Neuronal stem cell (in vitro differentiated cells): ENCODE measurements around the gene JPT1.

Source experiments
- DNase-seq: peaks from one replicate; pipeline ENCODE4 v3.0.0-alpha.2; 2013; ENCODE audit warnings: low spot score
- H2AFZ ChIP-seq: one replicate; pipeline ENCODE4 v1.6.1; 2013; ENCODE audit warnings: mild to moderate bottlenecking, low read length, inconsistent platforms
- H2AK5ac ChIP-seq: 2 replicates; pipeline ENCODE4 v1.6.1; 2013; ENCODE audit warnings: low read depth, mild to moderate bottlenecking, inconsistent platforms, low read length, moderate library complexity, mixed read lengths
- H2BK120ac ChIP-seq: 2 replicates; pipeline ENCODE4 v1.6.1; 2013; ENCODE audit warnings: low read depth, mild to moderate bottlenecking, inconsistent platforms, low read length, moderate library complexity, mixed read lengths
- H2BK12ac ChIP-seq: one replicate; pipeline ENCODE4 v1.6.1; 2013; ENCODE audit warnings: low read length, inconsistent platforms
- H2BK15ac ChIP-seq: 2 replicates; pipeline ENCODE4 v1.6.1; 2013; ENCODE audit warnings: mild to moderate bottlenecking, low read length, inconsistent platforms, mixed read lengths
- H2BK5ac ChIP-seq: one replicate; pipeline ENCODE4 v1.6.1; 2013; ENCODE audit warnings: inconsistent platforms, mild to moderate bottlenecking, low read length, moderate library complexity
- H3K14ac ChIP-seq: one replicate; pipeline ENCODE4 v1.6.1; 2013; ENCODE audit warnings: low read length, inconsistent platforms
- H3K18ac ChIP-seq: 2 replicates; pipeline ENCODE4 v1.6.1; 2013; ENCODE audit warnings: low read length, inconsistent platforms
- H3K23ac ChIP-seq: 2 replicates; pipeline ENCODE4 v1.6.1; 2013; ENCODE audit warnings: low read depth, mild to moderate bottlenecking, mixed read lengths, low read length, inconsistent platforms; ENCODE audit not compliant: poor library complexity
- H3K27ac ChIP-seq: replicated peaks from 3 replicates; pipeline ENCODE4 v1.5.1; 2013; ENCODE audit warnings: low read length, inconsistent platforms
- H3K27me3 ChIP-seq, 3 experiments: 2 replicates each; pipeline ENCODE4 v1.6.1; 2013; ENCODE audit warnings: low read length in 3 of 3, mild to moderate bottlenecking in 2 of 3, inconsistent platforms in 1 of 3, low read depth in 1 of 3, mixed read lengths in 1 of 3, moderate library complexity in 1 of 3; ENCODE audit not compliant: control insufficient read depth in 3 of 3, insufficient read depth in 3 of 3
- H3K36me3 ChIP-seq, 2 donors: replicated peaks in 1 of 2; 2 replicates each; pipeline ENCODE4 v1.6.1; 2013; ENCODE audit warnings: low read length in 2 of 2; ENCODE audit not compliant: control insufficient read depth in 2 of 2, insufficient read depth in 2 of 2
- H3K4ac ChIP-seq: 2 replicates; pipeline ENCODE4 v1.6.1; 2013; ENCODE audit warnings: inconsistent platforms, mild to moderate bottlenecking, low read length, moderate library complexity
- H3K4me1 ChIP-seq, 2 donors: 1 replicate in 1 of 2; 2 replicates in 1 of 2; pipeline ENCODE4 v1.6.1; 2013; ENCODE audit warnings: low read length in 2 of 2, low read depth in 1 of 2; ENCODE audit not compliant: control insufficient read depth in 2 of 2, insufficient read depth in 1 of 2
- H3K4me2 ChIP-seq: one replicate; pipeline ENCODE4 v1.6.1; 2013; ENCODE audit warnings: mild to moderate bottlenecking, low read length, inconsistent platforms; ENCODE audit not compliant: insufficient read depth, poor library complexity, severe bottlenecking
- H3K4me3 ChIP-seq, 2 donors: 2 replicates each; pipeline ENCODE4 v1.5.1; 2013; ENCODE audit warnings: low read length in 2 of 2, mild to moderate bottlenecking in 2 of 2, inconsistent platforms in 1 of 2, moderate library complexity in 1 of 2
- H3K79me1 ChIP-seq: one replicate; pipeline ENCODE4 v1.6.1; 2013; ENCODE audit warnings: low read depth, mild to moderate bottlenecking, inconsistent platforms, low read length, moderate library complexity
- H3K9ac ChIP-seq: one replicate; pipeline ENCODE4 v1.6.1; 2013; ENCODE audit warnings: mild to moderate bottlenecking, low read depth, low read length, inconsistent platforms; ENCODE audit not compliant: poor library complexity
- H3K9me3 ChIP-seq, 2 donors: replicated peaks in 1 of 2; 2 replicates each; pipeline versions ENCODE3 to v1.6.1; 2013; ENCODE audit warnings: low read length in 2 of 2, mild to moderate bottlenecking in 2 of 2, inconsistent platforms in 1 of 2, low read depth in 1 of 2, mixed read lengths in 1 of 2, moderate library complexity in 1 of 2; ENCODE audit not compliant: control insufficient read depth in 2 of 2, insufficient read depth in 1 of 2
- H4K8ac ChIP-seq: one replicate; pipeline ENCODE4 v1.6.1; 2013; ENCODE audit warnings: low read depth, mild to moderate bottlenecking, inconsistent platforms, low read length, moderate library complexity
- H4K91ac ChIP-seq: one replicate; pipeline ENCODE4 v1.6.1; 2013; ENCODE audit warnings: low read length, low read depth, mild to moderate bottlenecking, inconsistent platforms; ENCODE audit not compliant: poor library complexity
- WGBS, 2 donors: extraction: QIAGEN DNeasy Blood & Tissue Kit; methylation state at CpG; one replicate each; pipeline ENCODE4 v1.1.7; 2013; ENCODE audit warnings: missing lambda C conversion rate in 2 of 2, mixed read lengths in 1 of 2; ENCODE audit not compliant: insufficient read length in 2 of 2, insufficient replicate concordance in 1 of 2; ENCODE audit errors: extremely low coverage in 2 of 2; 5-methylcytosine and 5-hydroxymethylcytosine counted together

The JPT1 gene

GRCh38 chr17:75188614-75189013 lies 34.3 kb upstream of the JPT1 start:
- H3K9me3 ChIP-seq = peaks cover 0 to 2% of the 10 kb centered on the region in 2 donors
- no peak for DNase-seq
- no peaks in the 10 kb centered on the region for H3K4me1 ChIP-seq
- H2AK5ac ChIP-seq = no peak overlapping the region
- no peak overlapping the region for H4K8ac ChIP-seq
- H3K4me2 ChIP-seq = no peak overlapping the region
- H2BK5ac ChIP-seq = no peak overlapping the region
- H3K9ac ChIP-seq = no peak overlapping the region
- no peak overlapping the region for H3K4ac ChIP-seq
- H2BK120ac ChIP-seq = no peak overlapping the region
- H3K27me3 ChIP-seq = no peaks in the 10 kb centered on the region
- no peak overlapping the region for H2AFZ ChIP-seq
- no peak overlapping the region for H2BK15ac ChIP-seq
- no peak overlapping the region for H3K14ac ChIP-seq
- no peak overlapping the region for H3K27ac ChIP-seq
- no peak overlapping the region for H2BK12ac ChIP-seq
- no CpG with 5 or more reads among the region's 6 CpGs for WGBS, 2 donors
- no peaks in the 10 kb centered on the region for H3K36me3 ChIP-seq
- no peaks in the 10 kb centered on the region for H3K79me1 ChIP-seq
- no peak overlapping the region for H4K91ac ChIP-seq
- no peak overlapping the region for H3K23ac ChIP-seq
- H3K4me3 ChIP-seq = no peak overlapping the region
- no peak overlapping the region for H3K18ac ChIP-seq

- Histone ChIP-seq H3K4me1 (peaks cover 3 to 10% of the 10 kb centered on the region in 2 donors), H2BK12ac (no peak overlapping the region), H3K23ac (no peak overlapping the region), H3K27me3 (no peaks in the 10 kb centered on the region), H2BK5ac (no peak overlapping the region), H2AFZ (no peak overlapping the region), H3K4ac (no peak overlapping the region), H3K79me1 (peaks cover 2% of the 10 kb centered on the region), H2BK15ac (no peak overlapping the region), H3K9me3 (peaks cover 0 to 3% of the 10 kb centered on the region in 2 donors), H2BK120ac (no peak overlapping the region), H3K4me3 (no peak overlapping the region), H3K4me2 (no peak overlapping the region), H2AK5ac (no peak overlapping the region), H3K27ac (no peak overlapping the region), H3K14ac (no peak overlapping the region), H3K36me3 (peaks cover 4 to 21% of the 10 kb centered on the region in 2 donors), H4K91ac (no peak overlapping the region), H4K8ac (no peak overlapping the region), H3K18ac (no peak overlapping the region), H3K9ac (no peak overlapping the region)
- no CpG with 5 or more reads among the region's 9 CpGs for WGBS, 2 donors
- DNase-seq = no peak
Measured at GRCh38 chr17:75183999-75184884, 29.9 kb upstream of the JPT1 start.

GRCh38 chr17:75182569-75183436 lies 28.5 kb upstream of the JPT1 start, which contains the start of gene SUMO2:
TSS of gene SUMO2 (minus strand) at chr17:75182959. CDS start at chr17:75182834, 125 bp downstream.
- H4K8ac ChIP-seq = peak within 1 kb of the TSS; percentile 17
- H2BK5ac ChIP-seq = peak within 1 kb of the TSS; percentile 82
- peak within 1 kb of the TSS; percentile 94 for H2AK5ac ChIP-seq
- peaks cover 3 to 10% of the 10 kb centered on the region in 2 donors for H3K4me1 ChIP-seq
- no peak within 1 kb of the TSS for H2BK120ac ChIP-seq
- peak within 1 kb of the TSS; percentile 37 for H3K4ac ChIP-seq
- H3K27ac ChIP-seq = peak within 1 kb of the TSS; percentile 99
- H3K4me3 ChIP-seq = peak within 1 kb of the TSS; percentile 98 to 100
- DNase-seq = peak; percentile 97
- peak within 1 kb of the TSS; percentile 71 for H3K14ac ChIP-seq
- peak within 1 kb of the TSS; percentile 72 for H4K91ac ChIP-seq
- peak within 1 kb of the TSS; percentile 85 for H2AFZ ChIP-seq
- H2BK15ac ChIP-seq = no peak within 1 kb of the TSS
- peaks cover 2% of the 10 kb centered on the region for H3K79me1 ChIP-seq
- peak within 1 kb of the TSS; percentile 98 for H3K9ac ChIP-seq
- H2BK12ac ChIP-seq = peak within 1 kb of the TSS; percentile 58
- no peaks in the 10 kb centered on the region for H3K27me3 ChIP-seq
- H3K18ac ChIP-seq = peak within 1 kb of the TSS; percentile 99
- peaks cover 11 to 34% of the 10 kb centered on the region in 2 donors for H3K36me3 ChIP-seq
- peak within 1 kb of the TSS; percentile 69 for H3K4me2 ChIP-seq
- peak within 1 kb of the TSS; percentile 85 for H3K23ac ChIP-seq
- WGBS, 2 donors = no CpG with 5 or more reads among the region's 92 CpGs
- peaks cover 0 to 3% of the 10 kb centered on the region in 2 donors for H3K9me3 ChIP-seq

- H4K91ac ChIP-seq = no peak overlapping the region
- peak overlapping the region; percentile 63 for H3K14ac ChIP-seq
- WGBS, 2 donors = no CpG with 5 or more reads among the region's 33 CpGs
- H3K4me3 ChIP-seq = peak overlapping the region; percentile 98 to 100
- H3K27ac ChIP-seq = peak overlapping the region; percentile 99
- no peak for DNase-seq
- no peaks in the 10 kb centered on the region for H3K27me3 ChIP-seq
- H3K4ac ChIP-seq = peak overlapping the region; percentile 37
- no peak overlapping the region for H2BK15ac ChIP-seq
- H2AK5ac ChIP-seq = peak overlapping the region; percentile 94
- peak overlapping the region; percentile 85 for H2AFZ ChIP-seq
- no peak overlapping the region for H4K8ac ChIP-seq
- peak overlapping the region; percentile 98 for H3K9ac ChIP-seq
- peak overlapping the region; percentile 99 for H3K18ac ChIP-seq
- H2BK12ac ChIP-seq = peak overlapping the region; percentile 58
- peaks cover 0 to 3% of the 10 kb centered on the region in 2 donors for H3K9me3 ChIP-seq
- peaks cover 2% of the 10 kb centered on the region for H3K79me1 ChIP-seq
- H3K4me2 ChIP-seq = peak overlapping the region; percentile 62
- H2BK5ac ChIP-seq = peak overlapping the region; percentile 82
- H2BK120ac ChIP-seq = no peak overlapping the region
- H3K36me3 ChIP-seq = peaks cover 14 to 39% of the 10 kb centered on the region in 2 donors
- peaks cover 3 to 10% of the 10 kb centered on the region in 2 donors for H3K4me1 ChIP-seq
- peak overlapping the region; percentile 85 for H3K23ac ChIP-seq
Measured at GRCh38 chr17:75182319-75182568, 27.9 kb upstream of the JPT1 start.
